HL-60/S4 treated with retinoic acid at 250 ng/mL for 4 days and 3 days (cell line): ENCODE measurements around the gene AXL.
"Not testable (repeated sequence)": the region's sequence is repeated elsewhere in the genome, so short reads cannot be mapped to it uniquely, and the experiment has no call there.

Experiments
- in situ Hi-C: fragments of 300-500 bp; cut with MboI; formaldehyde crosslinking; loops from 2 replicates; pipeline ENCODE4 v1.7.0; 2022; ENCODE audit warnings: low sequenced_read_pairs

AXL gene

GRCh38 chr19:41206456-41206855 lies 12.6 kb upstream of the AXL start:
- in situ Hi-C loops, result no loop called here

- in situ Hi-C loops, result no loop called here
Observed at GRCh38 chr19:41206926-41207750, 11.9 kb upstream of the AXL start.

DNA sequence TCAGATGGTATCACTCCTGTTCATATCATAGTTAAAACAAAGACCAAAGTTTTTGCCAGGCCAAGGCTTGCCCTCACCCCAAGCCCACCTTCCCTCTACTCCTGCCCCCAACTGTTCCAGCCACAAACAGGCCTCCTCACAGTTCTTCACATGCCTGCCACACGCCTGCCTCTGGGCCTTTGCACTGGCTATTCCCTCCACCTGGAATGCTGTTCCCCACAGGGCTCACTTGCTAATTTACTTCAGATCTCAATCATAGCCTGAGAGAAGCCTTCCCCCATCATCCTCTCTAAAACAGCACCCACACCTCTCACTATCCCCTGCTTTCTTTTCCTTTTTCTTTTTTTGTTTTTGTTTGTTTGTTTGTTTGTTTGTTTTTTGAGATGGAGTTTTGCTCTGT lies 4.9 kb upstream of the AXL start:
- in situ Hi-C loops, result no loop called here

- in situ Hi-C loops, result no loop called here
Observed at GRCh38 chr19:41217741-41218140, 1.3 kb upstream of the AXL start.

- in situ Hi-C loops, result no loop called here
Observed at GRCh38 chr19:41218249-41218614, 791 bp upstream of the AXL start.

GRCh38 chr19:41219924-41220567 lies 1.0 kb downstream of the AXL start:
- in situ Hi-C loops, result no loop called here

GRCh38 chr19:41220811-41221210 lies 1.8 kb downstream of the AXL start:
- in situ Hi-C loops, result no loop called here

GRCh38 chr19:41221514-41222205 lies 2.6 kb downstream of the AXL start:
- in situ Hi-C loops, result no loop called here

- in situ Hi-C loops, result no loop called here
Observed at GRCh38 chr19:41222240-41222639, 3.2 kb downstream of the AXL start.

DNA sequence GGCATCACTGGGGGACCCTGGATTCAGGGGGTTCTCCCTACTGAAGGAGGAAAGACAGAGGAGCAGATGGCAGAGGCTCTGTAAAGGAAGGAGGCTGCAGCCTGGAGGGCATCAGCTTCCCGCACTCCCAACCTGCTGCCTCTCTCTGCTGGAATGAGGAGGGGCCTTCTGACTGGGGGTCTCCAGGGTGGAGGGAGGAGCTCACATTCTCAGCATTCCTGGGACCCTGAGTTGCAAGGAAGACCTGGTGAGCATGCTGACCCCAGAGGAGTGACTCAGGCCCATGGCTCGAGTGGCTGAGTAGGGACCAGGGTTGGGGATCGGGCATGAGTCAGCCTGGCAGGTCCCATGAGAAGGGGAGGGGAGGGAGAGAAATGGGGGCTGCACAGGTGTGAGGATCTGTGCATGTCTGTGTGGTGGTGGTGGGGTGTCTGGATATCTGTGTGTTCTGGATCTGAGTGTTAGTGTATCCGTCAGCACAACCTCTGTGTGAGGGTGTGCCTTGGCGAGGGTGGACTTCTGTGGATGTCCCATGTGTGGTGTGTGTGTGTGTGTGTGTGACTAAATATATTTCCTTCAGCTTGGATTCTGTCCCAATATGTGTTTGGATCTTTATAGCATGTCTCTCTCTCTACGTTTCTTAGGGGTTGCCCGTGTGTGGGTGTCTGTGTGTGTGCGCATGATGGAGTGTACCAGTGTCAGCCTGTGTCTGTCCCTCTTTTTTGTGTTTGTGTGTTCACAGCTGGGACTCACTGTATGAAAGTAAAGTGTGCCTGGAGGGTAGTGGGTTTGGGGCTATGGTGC lies 4.6 kb downstream of the AXL start:
- in situ Hi-C loops, result no loop called here

DNA sequence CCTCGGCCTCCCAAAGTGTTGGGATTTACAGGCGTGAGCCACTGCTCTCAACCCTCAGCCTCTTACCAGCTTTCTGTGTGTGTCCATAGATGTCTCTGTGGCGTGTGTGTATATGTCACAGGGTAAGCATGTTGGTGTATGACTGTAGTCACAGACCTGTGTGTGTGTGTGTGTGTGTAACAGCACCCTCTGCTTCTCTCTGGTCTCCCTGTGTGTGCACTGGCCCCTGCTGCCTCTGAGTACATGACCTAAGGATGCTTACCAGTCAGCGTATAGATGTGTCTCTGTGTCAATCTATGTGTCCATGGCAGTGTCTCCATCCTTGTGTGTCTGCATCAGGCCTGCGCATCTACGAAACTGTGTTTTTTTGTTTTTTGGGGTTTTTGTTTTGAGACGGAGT lies 5.6 kb downstream of the AXL start:
- in situ Hi-C loops, result no loop called here

GRCh38 chr19:41225238-41226052 lies 6.4 kb downstream of the AXL start:
- in situ Hi-C loops, result no loop called here

- in situ Hi-C loops, result no loop called here
Observed at GRCh38 chr19:41226053-41226873, 7.2 kb downstream of the AXL start.

DNA sequence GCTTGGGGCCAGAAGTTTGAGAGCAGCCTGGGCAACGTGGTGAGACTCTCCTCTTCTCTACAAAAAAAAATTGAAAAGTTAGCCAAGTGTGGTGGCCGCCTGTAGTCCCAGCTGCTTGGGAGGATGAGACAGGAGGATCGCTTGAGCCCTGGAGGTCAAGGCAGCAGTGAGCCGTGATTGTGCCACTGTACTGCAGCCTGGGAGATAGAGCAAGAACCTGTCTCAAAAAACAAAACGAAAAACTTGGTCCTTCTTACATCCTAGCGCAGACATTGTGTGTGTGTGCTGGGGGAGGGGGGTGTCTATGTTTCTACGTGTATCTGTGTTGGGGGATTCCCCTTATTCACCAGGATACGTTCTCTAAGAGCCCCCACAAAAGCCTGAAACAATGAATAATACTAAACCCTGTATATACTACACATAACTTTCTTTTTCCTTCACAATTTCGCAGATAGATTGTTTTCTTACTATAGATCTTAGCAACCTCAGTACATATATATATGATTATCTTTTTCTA lies 7.9 kb downstream of the AXL start:
- in situ Hi-C loops, result no loop called here

GRCh38 chr19:41228486-41228885 lies 9.5 kb downstream of the AXL start:
- in situ Hi-C loops, result no loop called here

DNA sequence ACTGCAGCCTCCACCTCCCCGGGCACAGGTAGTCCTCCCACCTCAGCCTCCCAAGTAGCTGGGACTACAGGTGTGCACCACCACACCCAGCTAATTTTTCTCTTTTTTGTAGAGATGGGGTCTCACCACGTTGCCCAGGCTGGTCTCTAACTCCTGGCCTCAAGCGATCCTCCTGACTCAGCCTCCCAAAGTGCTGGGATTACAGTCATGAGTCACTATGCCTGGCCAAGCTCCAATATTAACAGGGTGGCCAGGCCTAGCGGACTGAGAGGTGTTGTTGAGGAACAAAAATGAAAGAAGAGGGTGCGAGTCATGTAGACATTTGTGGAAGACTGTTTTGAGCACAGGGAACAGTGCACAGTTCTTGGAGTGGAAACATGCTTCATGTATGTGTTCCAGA lies 10.3 kb downstream of the AXL start:
- in situ Hi-C loops, result not testable (repeated sequence)

GRCh38 chr19:41230067-41230857 lies 11.2 kb downstream of the AXL start:
- in situ Hi-C loops, result no loop called here

DNA sequence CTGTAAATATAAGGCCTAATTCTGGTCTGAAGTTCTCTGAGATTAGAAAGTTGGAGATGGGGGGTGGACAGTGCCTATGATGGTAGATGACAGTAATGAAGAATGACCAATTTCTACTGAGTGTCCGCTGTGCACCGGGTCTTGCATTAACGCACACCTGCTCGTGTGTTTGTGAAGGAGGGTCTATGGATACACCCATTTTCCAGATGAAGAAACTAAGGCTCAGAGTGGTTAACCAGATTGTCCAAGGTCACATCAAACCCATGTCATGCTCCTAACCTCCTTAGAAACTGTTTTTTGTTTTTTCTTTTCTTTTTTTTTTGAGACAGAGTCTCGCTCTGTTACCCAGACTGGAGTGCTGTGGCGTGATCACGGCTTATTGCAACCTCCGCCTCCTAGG lies 13.7 kb downstream of the AXL start:
- in situ Hi-C loops, result no loop called here
